NCI-H2227 (cell line): ENCODE data around the gene FUCA1.
"Not testable (repeated sequence)": the region's sequence is repeated elsewhere in the genome, so short reads cannot be mapped to it uniquely, and the experiment has no call there.

Experiments used
- DNase-seq: peaks from one replicate; lab custom pipeline; 2025; ENCODE audit not compliant: unreplicated experiment; lab: John Stamatoyannopoulos, UW

FUCA1 gene

GRCh38 chr1:23896491-23896890 lies 28.4 kb upstream of the FUCA1 start:
- DNase-seq: no peak

GRCh38 chr1:23895993-23896392 lies 27.9 kb upstream of the FUCA1 start:
- no peak for DNase-seq

DNA sequence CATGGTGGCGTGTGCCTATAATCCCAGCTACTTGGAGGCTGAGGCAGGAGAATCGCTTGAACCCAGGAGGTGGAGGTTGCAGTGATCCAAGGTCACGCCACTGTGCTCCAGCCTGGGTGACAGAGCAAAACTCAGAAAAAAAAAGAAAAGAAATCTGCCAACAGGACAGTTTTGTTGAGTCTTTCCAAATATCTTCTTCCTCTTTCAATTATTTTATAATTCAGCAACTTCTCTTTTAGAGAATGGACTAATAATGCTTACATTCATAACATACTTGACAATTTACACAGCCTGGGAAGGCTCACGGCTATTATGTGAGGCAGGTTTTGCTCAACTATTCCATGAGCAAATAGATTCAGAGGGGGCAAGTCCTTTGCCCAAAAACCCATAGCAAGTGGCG lies 27.0 kb upstream of the FUCA1 start:
- no peak for DNase-seq

DNA sequence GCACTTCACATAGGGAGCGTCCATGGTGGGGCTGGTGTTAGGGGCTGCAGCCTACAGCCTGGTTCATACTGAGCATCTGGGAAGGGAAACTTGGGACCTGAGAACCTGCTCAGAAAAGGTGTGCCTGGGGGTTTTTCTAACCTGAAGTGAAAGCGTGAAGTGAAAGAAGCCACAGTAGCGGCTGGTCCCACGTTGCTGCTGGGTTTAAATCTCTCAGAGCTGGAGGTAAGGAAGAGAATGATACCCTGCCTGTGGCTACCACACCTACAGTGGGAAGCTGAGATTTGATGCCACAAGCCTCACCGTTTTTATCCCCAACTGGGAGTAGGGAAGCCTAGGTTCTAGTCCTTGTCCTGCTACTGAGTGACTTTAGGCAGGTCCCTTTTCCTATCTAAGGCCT lies 21.0 kb upstream of the FUCA1 start:
- DNase-seq: no peak

- DNase-seq: no peak
Measured at GRCh38 chr1:23885222-23885621, 17.1 kb upstream of the FUCA1 start.

DNA sequence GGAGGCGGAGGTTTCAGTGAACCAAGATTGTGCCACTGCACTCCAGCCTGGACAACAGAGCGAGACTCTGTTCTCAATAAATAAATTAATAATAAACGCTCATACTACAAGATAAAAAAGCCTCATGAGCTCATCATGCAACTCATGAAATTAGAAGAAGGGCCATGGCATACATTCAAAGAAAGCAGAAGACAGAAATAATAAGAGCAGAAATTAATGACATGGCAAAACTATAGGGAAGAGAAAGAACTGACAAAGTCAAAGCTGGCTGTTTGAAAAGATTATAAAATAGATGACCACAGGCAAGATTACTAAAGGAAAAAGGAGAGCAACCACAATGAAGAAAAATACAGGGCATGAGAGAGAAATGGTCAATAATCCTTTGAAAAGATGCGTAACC lies 14.7 kb upstream of the FUCA1 start:
- no peak for DNase-seq

- no peak for DNase-seq
Measured at GRCh38 chr1:23879809-23880208, 11.7 kb upstream of the FUCA1 start.

GRCh38 chr1:23878668-23879067 lies 10.6 kb upstream of the FUCA1 start:
- no peak for DNase-seq

DNA sequence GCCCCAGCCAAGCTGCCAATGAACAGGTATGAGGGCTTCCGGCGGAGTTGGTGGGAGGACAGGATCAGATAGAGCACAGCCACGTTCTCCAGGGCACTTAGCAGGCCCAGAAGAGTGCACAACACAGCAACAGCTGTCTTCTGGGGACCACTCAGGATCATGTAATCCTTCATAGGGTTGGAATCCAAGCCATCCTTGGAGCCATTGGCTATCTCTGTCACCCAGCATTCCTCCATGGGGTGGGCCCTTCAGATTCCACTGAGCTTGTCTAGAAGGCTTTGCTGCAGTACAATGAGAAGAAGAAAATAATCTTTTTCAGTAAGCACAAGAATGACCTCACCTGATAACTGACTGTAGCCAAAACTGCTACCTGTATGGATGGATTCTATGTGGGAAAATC lies 7.3 kb upstream of the FUCA1 start:
- no peak for DNase-seq

GRCh38 chr1:23872421-23872820 lies 4.3 kb upstream of the FUCA1 start:
- DNase-seq: no peak

DNA sequence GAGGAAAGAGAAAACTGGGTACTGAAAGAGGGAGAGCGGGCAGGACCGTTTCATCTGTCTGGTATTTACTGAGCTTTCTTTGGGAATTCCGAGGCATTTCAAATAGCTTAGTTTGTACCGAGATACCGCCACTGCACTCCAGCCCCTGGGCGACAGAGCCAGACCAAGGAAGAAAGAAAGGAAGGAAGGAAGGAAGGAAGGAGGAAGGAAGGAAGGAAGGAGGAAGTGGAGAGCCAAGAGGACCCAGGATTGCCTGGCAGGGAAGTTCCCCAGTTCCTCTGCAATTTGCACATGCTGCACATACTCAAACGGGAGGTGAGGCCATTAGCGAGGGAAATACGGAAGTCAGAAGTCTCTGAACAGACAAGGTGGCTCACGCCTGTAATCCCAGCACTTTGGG lies 961 bp upstream of the FUCA1 start:
- no peak for DNase-seq

DNA sequence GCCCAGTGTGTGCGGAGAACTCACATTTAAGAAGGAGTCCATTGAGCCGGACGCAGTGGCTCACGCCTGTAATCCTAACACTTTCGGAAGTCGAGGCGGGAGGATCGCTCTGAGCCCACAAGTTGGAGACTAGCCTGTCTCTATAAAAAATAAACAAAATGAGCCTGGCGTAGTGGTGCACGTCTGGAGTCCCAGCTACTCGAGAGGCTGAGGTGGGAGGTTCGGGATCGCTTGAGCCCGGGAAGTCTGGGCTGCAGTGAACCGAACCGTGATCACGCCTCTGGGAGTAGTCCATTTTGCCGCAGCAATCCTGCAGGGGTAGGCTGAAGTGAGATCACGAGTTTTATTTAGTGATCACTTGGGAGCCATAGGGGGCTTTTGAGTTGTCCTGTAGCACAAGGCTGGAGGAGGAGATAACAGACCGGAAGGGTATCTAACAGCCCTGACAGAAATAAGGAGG lies 497 bp upstream of the FUCA1 start:
- DNase-seq: peak; percentile 74

GRCh38 chr1:23867542-23867894 lies 572 bp downstream of the FUCA1 start:
- no peak for DNase-seq

DNA sequence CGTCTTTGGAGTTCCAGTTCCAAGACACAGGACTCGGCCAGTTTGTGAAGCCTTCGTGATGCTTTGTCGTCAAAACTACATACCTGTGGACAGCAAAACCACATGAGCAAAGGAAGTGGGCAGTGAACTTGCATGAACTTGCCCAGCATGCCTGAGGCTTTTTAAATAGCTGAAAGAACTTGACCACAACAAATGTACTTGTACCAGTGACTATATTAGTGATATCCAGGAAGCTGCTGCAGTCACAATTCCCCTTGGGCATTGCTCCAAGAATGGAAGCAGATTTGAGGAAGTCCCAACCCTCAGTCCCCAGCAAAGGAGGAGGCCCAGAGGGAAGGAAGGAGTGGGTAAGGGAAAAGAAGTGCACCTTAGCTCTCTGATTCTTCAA lies 2.6 kb downstream of the FUCA1 start:
- no peak for DNase-seq

GRCh38 chr1:23864801-23865542 lies 3.1 kb downstream of the FUCA1 start:
- DNase-seq: no peak

DNA sequence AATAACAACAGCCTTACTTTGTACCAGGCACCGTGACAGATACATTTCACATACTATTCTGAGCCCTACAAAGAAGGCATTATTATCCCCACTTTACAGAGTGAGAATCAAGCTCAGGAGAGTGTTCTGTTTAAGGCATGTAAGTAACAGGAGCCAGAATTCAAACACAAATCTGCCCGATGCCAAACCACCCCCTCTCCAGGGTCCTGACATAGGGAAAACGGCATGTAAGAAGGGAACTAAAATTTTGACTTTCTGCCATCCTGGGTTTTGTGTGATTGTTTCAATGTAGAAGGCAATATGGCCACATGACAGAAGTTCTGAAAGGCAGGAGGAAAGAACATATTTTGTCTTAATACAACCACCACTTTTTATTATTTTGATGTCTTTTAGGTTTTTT lies 5.5 kb downstream of the FUCA1 start:
- no peak for DNase-seq

- no peak for DNase-seq
Measured at GRCh38 chr1:23854568-23854967, 13.5 kb downstream of the FUCA1 start.

DNA sequence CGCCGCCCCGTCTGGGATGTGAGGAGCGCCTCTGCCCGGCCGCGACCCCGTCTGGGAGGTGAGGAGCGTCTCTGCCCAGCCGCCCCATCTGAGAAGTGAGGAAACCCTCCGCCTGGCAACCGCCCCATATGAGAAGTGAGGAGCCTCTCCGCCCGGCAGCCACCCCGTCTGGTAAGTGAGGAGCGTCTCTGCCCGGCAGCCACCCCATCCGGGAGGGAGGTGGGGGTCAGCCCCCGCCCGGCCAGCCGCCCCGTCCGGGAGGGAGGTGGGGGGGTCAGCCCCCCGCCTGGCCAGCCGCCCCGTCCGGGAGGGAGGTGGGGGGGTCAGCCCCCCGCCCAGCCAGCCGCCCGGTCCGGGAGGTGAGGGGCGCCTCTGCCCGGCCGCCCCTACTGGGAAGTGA lies 15.0 kb downstream of the FUCA1 start:
- not testable (repeated sequence) for DNase-seq

DNA sequence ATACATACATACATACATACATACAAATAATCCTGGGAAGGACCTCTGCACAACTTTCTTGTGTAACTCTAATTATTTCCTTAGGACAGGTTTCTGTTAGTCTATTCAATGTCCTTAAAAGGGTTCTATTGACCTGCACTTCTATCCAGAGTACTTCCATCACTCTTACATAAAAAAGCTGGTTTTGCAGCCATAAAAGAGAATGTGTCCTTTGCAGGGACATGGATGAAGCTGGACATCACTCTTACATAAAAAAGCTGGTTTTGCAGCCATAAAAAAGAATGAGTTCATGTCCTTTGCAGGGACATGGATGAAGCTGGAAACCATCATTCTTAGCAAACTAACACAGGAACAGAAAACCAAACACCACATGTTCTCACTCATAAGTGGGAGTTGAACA lies 16.7 kb downstream of the FUCA1 start:
- not testable (repeated sequence) for DNase-seq

DNA sequence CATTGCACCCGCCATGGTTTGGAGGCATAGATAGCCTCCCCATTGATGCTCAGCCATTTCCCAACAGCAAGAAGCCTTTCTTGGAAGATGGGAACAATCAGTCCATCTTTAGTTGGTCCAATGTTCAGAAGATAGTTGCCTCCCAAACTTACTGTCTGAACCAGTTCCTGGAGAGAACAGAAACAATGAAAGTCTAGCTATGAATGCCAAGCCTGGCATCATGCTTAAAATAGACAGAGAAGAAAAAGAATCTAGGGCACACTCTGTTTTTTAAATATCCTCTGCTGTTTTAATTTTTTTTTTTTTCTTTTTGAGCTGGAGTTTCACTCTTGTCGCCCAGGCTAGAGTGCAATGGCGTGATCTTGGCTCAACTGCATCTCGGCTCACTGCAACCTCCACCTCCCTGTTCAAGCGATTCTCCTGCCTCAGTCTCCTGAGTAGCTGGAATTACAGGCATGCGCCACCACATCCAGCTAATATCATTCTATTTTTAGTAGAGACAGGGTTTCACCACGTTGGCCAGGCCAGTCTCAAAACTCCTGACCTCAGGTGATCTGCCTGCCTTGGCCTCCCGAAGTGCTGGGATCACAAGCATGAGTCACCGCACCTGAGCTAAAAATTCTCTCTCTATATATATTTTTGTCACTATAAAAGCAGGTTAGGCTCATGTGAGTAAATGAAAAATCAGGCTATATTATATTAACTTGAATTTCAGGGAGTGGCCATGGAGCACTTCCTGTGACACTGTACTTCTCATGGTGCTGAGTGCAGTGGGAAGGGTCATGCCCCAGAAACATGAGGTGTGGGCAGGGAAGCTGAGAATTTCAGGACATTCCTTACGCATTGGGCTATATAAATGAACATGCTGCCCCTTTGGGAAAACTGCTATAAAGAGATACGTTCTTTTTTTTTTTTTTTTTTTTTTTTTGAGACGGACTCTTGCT lies 19.1 kb downstream of the FUCA1 start:
- no peak for DNase-seq

DNA sequence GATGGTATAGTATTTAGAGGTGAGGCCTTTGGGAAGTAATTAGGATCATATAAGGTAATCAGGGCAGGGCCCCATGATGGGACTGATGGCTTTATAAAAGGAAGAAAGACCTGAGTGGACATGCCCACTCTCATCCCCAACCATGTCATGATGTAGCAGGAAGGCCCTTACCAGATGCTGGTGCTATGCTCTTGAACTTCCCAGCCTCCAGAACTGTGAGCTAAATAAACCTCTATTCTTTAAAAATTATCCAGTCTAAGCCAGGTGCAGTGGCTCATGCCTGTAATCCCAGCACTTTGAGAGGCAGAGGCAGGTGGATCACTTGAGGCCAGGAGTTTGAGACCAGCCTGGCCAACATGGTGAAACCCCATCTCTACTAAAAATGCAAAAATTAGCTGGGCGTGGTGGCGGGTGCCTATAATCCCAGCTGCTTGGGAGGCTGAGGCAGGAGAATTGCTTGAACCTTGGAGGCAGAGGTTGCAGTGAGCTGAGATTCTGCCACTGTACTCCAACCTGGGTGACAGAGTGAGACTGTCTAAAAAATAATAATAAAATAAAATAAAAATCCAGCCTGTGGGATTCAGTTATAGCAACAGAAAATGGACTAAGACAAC lies 20.5 kb downstream of the FUCA1 start:
- DNase-seq: not testable (repeated sequence)

DNA sequence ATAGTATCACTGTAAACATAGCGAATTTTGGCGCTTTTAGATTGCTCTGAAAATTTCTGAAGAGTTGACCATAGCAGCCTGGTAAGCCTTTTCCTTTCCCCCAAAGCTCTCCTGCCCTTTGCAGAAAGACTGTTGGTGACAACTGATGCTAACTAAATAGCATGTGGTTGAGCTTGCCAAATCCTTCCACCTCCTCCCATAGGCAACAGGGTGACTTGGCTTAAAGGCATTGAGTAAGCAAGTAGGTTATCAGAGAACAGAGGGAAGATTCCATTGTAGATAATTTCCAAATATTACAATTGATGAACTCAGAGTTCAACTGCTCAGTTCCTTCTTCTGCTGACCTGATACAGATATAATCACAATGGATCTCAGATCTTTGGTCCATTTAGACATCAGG lies 22.9 kb downstream of the FUCA1 start:
- DNase-seq: no peak
